HepG2 (cell line): ENCODE measurements around the gene PAM16.

Experiments used
- EP300 ChIP-seq, 3 experiments: sonication (generic) in 1 of 3; formaldehyde crosslinking in 1 of 3; IDR thresholded peaks; 2 replicates each; pipeline versions ENCODE4 v1.5.1 to v1.6.1; 2011 to 2020; ENCODE audit warnings: low read depth in 2 of 3, low read length in 2 of 3, borderline replicate concordance in 1 of 3, improper control_type of control experiment in 1 of 3, mild to moderate bottlenecking in 1 of 3, missing genetic modification reagents in 1 of 3, moderate library complexity in 1 of 3
- ESRRA ChIP-seq: sonication (generic); formaldehyde crosslinking; IDR thresholded peaks from 2 replicates; pipeline ENCODE4 v1.5.1; 2020; ENCODE audit warnings: mild to moderate bottlenecking, low read depth, missing genetic modification reagents
- FOSL1 ChIP-seq: sonication (generic); formaldehyde crosslinking; IDR thresholded peaks from 2 replicates; pipeline ENCODE4 v1.9.0; 2021; ENCODE audit warnings: missing genetic modification reagents, borderline replicate concordance
- FOXP1 ChIP-seq, 2 experiments: fragments of 450-650 bp in 1 of 2; IDR thresholded peaks; 2 replicates each; pipeline ENCODE4 v1.6.1; 2017 to 2018; ENCODE audit warnings: antibody characterized with exemption in 1 of 2
- MED8 ChIP-seq: sonication (generic); formaldehyde crosslinking; IDR thresholded peaks from 2 replicates; pipeline ENCODE4 v1.8.1; 2023; ENCODE audit warnings: mild to moderate bottlenecking, missing genetic modification reagents; ENCODE audit not compliant: insufficient replicate concordance
- POLR2A ChIP-seq, 2 experiments: IDR thresholded peaks; 2 replicates each; pipeline ENCODE4 v1.6.1; 2011; ENCODE audit warnings: low read depth in 2 of 2, low read length in 2 of 2, mild to moderate bottlenecking in 1 of 2, moderate library complexity in 1 of 2; ENCODE audit not compliant: insufficient read depth in 1 of 2
- SIN3A ChIP-seq: IDR thresholded peaks from 2 replicates; pipeline ENCODE4 v1.6.1; 2011; ENCODE audit warnings: low read depth, mild to moderate bottlenecking, control low read depth, low read length, borderline replicate concordance
- SMAD3 ChIP-seq: sonication (generic); formaldehyde crosslinking; IDR thresholded peaks from 2 replicates; pipeline ENCODE4 v1.4.0; 2020; ENCODE audit warnings: missing genetic modification reagents
- ZNF17 ChIP-seq: sonication (generic); formaldehyde crosslinking; IDR thresholded peaks from 2 replicates; pipeline ENCODE4 v1.5.0; 2020; ENCODE audit warnings: mild to moderate bottlenecking, missing genetic modification reagents

DNA sequence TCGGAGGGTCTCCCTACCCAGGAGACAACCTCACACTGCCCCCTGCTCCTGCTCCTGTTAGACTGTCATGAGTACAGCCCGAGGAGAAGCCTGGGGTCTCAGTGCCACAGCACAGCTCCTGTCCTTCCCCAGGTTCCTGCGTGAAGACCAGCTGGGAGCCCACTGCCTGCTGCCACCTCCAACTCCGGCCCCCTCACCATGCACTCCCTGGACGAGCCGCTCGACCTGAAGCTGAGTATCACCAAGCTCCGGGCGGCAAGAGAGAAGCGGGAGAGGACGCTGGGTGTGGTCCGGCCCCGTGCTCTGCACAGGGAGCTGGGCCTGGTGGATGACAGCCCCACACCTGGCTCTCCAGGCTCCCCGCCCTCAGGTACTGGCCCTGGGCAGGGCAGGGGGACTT, 19.0 kb downstream of the PAM16 start:
- no peak for TF ChIP-seq ESRRA (CRISPR knock-in tag)
- no peak for TF ChIP-seq FOXP1 (IDR thresholded peaks at IDR 0.05)
- no peak for TF ChIP-seq FOXP1 (CRISPR knock-in tag; IDR thresholded peaks at IDR 0.05)
- no peak for TF ChIP-seq ZNF17
- no peak for TF ChIP-seq POLR2A (IDR thresholded peaks at IDR 0.05; ENCODE audit: insufficient read depth in 1 of 2, low read depth in 2 of 2, low read length in 2 of 2)
- no peak for TF ChIP-seq EP300 (IDR thresholded peaks at IDR 0.05; ENCODE audit: low read depth in 2 of 2, low read length in 2 of 2)
- TF ChIP-seq EP300 (CRISPR knock-in tag; IDR thresholded peaks at IDR 0.05; ENCODE audit: borderline replicate concordance): no peak
- no peak for TF ChIP-seq MED8 (CRISPR knock-in tag)
- no peak for TF ChIP-seq SMAD3
- no peak for TF ChIP-seq SIN3A
- no peak for TF ChIP-seq FOSL1 (CRISPR knock-in tag)
